HPDE6-E6E7 (cell line): ENCODE measurements around the gene FH.

Experiments used
- DNase-seq: peaks from one replicate; pipeline ENCODE4 v3.0.0; 2011; ENCODE audit warnings: missing footprints; ENCODE audit errors: extremely low spot score

The FH gene

GRCh38 chr1:241521718-241522117, 2.2 kb upstream of the FH start:
- no peak for DNase-seq

- no peak for DNase-seq
These were observed 518 bp upstream of the FH start for GRCh38 chr1:241520080-241520465.

- no peak for DNase-seq
These were observed 863 bp downstream of the FH start for GRCh38 chr1:241518476-241519307.

- no peak for DNase-seq
These were observed 6.2 kb downstream of the FH start for GRCh38 chr1:241513378-241513777.

DNA sequence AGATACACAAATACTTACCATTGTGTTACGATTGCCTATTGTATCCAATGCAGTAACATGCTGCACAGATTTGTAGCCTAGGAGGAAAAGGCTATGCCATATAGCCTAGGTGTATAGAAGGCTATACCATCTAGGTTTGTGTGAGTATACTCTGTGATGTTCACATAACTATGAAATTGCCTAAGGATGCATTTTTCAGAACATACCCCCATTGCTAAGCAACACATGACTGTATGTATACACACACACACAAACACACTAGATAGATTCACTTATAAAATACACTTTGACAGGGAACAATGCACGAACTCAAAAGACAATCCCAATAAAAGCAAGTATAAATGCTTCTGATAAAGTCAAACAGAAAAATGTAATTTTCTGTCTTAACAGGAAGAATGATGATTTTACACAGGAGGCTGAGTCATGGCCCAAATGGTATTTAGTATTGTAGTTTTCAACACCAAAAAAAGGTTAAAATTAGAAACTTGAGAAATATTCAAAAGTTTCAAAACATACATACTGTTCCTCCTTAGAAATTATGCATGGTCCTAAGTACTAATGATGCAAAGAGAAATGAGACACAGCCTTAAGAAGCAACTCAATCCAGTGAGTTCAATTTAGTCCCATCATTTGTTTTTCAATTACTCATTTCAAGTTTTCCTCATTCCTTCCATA, 12.2 kb downstream of the FH start:
- no peak for DNase-seq

DNA sequence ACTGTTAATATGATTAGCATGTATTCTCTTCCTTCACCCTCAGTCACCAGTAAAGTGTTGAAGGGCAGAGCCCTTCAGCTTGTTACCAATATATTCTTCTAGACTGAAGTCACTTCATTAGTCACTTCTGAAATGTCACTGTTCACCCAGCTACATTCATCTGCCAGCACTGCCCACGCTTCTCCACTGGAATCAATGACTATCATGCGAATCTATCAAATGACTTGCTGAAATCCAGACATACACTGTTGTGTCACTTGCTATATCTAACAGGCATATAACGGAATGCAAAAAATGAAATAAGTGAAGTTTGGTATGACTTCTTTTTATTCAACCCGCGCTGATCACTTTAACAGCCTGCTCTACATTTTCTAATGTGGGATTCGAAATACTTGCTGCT, 16.1 kb downstream of the FH start:
- no peak for DNase-seq

- no peak for DNase-seq
These were observed 19.6 kb downstream of the FH start for GRCh38 chr1:241499910-241500309.

GRCh38 chr1:241495741-241496140, 23.8 kb downstream of the FH start:
- DNase-seq = no peak

DNA sequence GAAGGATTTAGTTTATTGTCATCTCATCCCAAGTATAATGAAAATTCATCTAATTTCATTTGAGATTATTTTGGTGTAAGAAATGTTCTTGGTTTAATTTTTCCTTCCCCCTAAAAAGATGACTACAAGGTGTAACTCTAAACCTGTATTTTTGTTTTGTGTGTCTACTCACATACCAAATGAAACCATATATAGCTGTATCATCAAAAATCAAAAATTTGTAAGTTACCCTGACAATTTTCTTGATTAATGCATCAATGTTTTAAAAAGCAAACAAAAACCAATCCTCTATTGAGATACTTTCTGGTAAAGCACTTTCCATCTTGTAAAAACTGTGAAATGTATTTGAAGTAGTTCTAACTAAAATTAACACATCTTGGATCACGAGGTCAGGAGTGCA, 30.8 kb downstream of the FH start:
- no peak for DNase-seq

- no peak for DNase-seq
These were observed 34.0 kb downstream of the FH start for GRCh38 chr1:241485554-241485992.

GRCh38 chr1:241485145-241485544, 34.4 kb downstream of the FH start:
- no peak for DNase-seq

DNA sequence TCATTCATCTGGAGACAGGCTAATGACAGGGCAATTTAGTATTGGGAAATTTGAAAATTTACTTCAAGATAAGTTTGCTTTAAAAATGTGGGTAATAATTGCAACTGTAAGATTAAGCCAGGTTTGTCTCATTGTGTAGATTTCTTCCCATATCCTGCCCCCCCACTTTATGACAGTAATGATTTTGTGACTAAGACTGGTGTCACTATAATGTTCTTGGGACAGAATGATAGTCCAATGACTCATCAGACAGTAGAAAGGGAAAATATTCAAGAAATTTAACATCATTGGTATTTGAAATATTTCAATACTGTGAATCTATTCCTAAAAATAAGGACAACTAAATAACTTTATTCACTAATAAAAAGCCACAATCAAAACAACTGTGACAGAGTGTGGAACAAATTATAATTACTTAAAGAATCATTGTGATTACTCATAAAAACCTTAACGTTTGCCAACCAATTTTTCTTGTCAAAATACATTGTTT, 36.7 kb downstream of the FH start:
- peak; percentile 15 for DNase-seq

- no peak for DNase-seq
These were observed 40.3 kb downstream of the FH start for GRCh38 chr1:241479294-241479693.

- no peak for DNase-seq
These were observed 43.9 kb downstream of the FH start for GRCh38 chr1:241475671-241476070.

DNA sequence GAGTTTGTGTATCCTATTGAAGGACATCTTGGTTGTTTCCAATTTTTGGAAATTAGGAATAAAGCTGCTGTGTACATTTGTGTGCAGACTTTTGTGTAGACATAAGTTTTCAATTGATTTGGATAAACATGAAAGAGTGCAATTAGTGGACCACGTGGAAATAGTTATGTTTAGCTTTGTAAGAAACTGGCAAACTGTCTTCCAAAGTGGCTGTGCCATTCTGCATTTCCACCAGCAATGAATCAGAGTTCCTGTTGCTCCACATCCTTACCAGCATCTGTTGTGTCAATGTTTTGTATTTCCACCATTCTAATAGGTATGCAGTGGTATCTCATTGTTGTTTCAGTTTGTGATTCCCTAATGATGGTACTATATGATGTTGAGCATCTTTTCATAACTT, 46.5 kb downstream of the FH start:
- DNase-seq = no peak

GRCh38 chr1:241470908-241471590, 48.5 kb downstream of the FH start:
- DNase-seq = no peak

GRCh38 chr1:241470361-241470760, 49.2 kb downstream of the FH start:
- no peak for DNase-seq

DNA sequence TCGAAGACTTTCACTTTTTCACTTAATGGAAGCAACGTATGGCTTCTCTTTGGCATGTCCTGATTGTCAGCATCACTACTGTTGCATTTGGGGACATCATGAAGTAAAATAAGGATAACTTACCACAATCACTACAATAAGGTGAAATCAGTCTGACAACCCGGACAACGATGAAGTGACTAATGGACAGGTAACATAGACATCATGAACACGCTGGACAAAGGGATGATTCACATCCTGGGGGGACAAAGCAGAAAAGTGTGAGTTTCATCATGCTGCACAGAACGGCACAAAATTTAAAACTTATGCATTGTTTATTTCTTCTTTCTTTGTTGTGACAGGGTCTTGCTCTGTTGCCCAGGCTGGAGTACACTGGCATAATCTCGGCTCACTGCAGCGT, 53.9 kb downstream of the FH start:
- DNase-seq = peak; percentile 19

DNA sequence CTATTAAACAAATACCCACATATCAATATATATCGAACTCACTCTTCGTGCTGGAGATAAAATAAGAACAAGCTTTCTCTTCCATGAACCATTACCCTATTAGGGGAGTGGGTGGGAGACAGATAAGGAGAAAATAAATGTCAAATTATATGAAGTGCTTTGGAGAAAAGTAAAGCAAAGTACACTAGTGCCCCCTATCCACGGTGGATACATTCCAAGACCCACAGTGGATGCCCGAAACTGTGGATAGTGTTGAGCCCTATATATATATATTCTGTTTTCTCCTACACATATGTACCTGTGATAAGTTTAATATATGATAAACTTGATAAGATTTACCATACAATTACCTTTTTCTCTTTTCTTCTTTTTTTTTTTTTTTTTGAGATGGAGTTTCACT, 54.6 kb downstream of the FH start:
- no peak for DNase-seq

GRCh38 chr1:241462391-241462790, 57.2 kb downstream of the FH start:
- DNase-seq = no peak

DNA sequence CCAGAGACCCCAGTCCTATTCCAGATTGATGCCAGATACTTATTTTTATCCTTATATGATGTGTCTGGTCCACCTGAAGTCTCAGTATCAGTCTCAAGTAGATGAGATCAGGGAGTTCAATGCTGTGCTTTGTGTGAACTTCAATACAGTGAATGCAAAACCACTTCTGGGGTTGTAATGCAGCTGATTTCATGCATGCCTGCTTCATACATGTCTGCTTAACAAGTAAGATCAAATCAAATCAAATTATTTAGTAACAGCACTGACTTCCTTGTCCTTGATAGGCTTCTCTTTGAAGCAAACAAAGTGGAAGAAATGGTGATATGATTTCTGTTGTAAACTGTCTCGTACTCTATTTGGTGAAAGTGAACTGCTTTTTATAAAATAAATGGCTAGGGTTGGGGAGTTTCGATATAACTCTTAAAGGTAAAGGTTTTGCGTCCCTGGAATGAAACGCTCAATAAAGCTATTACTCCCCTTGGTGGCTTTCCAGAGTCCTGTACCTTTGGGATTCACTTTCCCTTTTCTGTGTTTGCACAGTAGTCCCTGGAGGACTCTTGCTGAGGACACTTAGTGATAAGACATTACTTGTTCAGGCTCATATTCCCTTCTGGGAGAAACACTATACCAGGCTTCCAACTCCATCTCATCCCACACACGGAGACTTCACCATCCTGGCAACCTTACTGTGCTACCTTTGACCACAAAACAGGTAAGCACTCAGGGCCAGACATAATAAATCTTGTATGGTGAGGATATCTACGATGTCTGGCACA, 59.3 kb downstream of the FH start:
- DNase-seq = no peak
